KG1 (cell line): Measurements from ENCODE around the gene DUSP8.
"Not testable (repeated sequence)": the region's sequence is repeated elsewhere in the genome, so short reads cannot be mapped to it uniquely, and the experiment has no call there.

Experiments
- DNase-seq: peaks from one replicate; lab custom pipeline; 2025; lab: John Stamatoyannopoulos, UW

Gene DUSP8, protein sequence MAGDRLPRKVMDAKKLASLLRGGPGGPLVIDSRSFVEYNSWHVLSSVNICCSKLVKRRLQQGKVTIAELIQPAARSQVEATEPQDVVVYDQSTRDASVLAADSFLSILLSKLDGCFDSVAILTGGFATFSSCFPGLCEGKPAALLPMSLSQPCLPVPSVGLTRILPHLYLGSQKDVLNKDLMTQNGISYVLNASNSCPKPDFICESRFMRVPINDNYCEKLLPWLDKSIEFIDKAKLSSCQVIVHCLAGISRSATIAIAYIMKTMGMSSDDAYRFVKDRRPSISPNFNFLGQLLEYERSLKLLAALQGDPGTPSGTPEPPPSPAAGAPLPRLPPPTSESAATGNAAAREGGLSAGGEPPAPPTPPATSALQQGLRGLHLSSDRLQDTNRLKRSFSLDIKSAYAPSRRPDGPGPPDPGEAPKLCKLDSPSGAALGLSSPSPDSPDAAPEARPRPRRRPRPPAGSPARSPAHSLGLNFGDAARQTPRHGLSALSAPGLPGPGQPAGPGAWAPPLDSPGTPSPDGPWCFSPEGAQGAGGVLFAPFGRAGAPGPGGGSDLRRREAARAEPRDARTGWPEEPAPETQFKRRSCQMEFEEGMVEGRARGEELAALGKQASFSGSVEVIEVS

DNA sequence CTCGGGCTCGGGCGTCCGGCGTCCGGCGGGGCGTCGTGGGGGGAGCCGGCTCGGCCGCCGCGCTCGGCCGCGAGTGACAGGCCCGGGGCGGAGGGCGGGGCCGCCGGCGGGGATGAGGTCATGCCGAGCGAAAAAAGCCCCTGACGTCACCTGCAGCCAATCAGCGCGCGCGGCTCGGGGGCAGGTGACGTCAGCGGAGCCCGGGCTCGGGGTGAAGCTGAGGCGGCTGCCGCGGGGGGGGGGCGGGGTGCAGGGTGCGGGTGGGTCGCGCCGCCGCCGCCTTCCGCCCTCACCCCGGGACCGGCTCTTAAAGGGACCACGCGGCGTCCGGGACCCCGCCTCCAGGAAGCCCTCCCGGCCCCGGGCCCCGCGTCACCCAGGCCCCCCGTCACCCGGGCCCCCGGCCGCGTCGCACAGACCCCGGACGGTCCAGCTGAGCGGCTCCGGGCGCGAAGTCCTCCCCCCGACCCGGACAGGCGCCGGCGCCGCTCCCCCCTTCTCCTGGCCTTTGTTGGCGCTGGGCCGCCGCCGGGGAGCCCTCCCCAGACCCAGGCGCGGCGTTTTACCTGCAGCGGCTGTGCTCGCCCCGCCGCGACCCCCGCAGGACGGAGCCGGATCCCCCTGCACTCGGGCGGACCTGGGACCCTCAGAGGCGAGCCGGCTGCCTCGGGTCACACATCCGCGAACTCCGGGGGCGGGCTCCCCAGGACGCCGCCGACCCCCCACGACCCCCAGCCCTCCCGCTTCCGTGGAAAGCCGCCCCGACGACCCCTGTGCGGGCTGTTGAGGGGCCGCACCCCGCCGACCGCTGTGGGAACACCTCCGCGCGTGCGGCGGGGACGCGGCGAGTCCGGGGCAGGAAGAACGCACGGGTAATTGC lies at the start of gene DUSP8:
TSS of gene DUSP8 (minus strand) at position 75 of the 880 bp plus-strand sequence. CDS start 6,445 bp downstream, outside the sequence.
- peak; percentile 14 for DNase-seq

DNA sequence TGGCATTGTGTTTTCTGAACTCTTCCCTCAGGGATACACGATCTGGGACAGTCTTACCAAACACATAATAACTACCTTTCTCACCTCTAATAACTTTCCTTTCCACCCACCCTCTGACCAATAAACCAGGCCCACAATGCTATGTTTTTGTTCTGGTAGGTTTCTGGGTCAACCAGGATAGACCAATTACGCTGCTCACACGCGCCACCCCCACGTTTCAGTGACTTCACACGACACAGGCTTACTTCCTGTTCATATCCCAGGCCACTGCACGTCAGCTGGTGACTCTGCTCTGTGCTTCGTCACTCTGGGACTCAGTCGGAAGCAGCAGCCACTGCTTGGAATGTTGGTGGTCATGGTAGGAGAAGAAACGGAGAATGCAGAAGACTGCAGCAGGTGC lies 47.4 kb upstream of the DUSP8 start:
- no peak for DNase-seq

DNA sequence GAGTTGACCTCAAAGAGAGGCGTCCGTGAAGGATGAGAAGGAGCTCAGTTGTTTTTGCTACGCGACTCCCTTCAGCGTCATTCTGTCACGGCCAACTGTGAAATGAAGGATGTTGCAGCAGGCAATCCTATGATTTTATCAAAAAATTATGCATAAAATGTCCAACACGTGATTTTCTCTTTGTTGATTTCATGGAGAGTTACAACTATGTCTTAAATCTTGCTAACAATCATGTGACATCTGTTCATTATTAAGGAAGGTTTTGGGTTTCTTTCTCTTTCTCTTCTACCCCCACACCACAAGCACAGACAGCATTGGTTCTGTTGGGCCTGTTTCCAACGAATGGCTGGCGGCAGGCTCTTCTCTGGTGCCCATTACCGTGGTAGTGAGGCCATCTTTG lies 46.2 kb upstream of the DUSP8 start:
- DNase-seq = no peak

DNA sequence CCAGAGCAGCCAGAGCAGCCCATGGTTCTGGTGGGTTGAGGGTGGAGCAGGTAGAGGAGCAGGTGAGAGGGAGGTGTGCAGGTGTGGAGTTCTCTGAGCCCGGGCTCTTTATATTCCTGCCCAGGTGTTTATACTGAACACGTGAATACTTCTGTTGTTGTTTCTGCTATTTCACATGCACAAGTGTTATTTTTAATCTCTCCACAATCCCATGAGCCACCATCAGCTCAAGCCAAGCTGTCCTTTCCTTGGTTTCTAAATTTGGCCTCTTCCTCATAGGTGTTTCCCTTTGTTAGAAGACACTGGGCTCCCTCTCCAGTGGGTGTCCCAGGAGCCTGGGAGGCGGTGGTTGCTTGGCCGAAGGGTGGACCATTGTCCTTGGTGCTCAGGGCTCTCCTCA lies 36.3 kb upstream of the DUSP8 start, which contains the start of gene KRTAP5-3:
TSS of gene KRTAP5-3 (minus strand) at position 101 of the 400 bp plus-strand sequence. CDS start at position 23, 78 bp downstream.
- no peak for DNase-seq

- DNase-seq = not testable (repeated sequence)
Measured at GRCh38 chr11:1607901-1608300, 35.8 kb upstream of the DUSP8 start.

DNA sequence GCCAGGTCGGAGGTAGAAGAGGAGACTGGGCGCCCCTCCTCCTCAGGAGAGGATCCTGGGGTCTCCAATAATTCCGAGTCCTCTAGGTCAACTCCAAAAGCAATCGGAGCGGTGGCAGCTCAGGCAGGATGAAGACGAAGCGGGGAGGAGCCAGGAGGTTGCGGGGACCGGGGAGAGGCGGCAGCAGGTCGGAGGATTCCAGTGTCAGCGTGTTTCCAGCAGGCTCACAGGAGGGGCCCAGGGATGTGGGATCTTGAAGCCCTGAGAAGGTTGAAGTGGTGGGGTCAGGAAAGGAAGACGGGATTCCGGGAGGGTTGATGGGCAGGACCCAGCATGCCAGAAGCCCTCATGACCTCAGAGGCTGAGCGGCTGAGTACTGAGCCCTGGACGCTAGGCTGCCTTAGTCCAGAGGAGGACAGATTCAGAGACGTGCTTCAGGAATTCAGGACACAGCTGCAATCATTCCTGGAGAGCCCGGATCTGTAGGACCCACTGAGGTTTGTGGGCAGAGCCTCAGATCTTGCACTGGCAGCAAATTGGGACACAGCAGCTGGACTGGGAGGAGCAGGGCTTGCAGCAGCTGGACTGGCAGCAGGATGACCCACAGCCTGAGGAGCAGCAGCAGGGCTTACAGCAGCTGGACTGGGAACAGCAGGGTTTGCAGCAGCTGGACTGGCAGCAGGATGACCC lies 35.2 kb upstream of the DUSP8 start:
- not testable (repeated sequence) for DNase-seq

- not testable (repeated sequence) for DNase-seq
Measured at GRCh38 chr11:1605923-1606322, 33.9 kb upstream of the DUSP8 start.

- DNase-seq = no peak
Measured at GRCh38 chr11:1604711-1605110, 32.6 kb upstream of the DUSP8 start.

- DNase-seq = no peak
Measured at GRCh38 chr11:1604181-1604580, 32.1 kb upstream of the DUSP8 start.

DNA sequence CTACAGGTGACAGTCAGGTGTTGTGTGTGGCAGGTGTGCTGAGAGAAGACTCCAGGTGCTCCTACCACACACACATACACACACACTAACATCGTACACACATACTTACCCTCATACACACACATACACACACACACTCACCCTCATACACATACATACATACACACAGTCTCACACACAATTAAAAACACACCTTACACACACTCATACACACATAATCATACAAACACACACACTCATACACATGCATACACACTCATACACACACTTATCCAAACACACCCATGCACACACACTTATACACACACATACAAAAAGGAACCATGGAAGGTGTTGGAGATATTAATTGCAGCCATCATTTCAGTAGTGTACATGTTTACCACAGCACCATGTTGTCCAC lies 31.6 kb upstream of the DUSP8 start:
- no peak for DNase-seq

- not testable (repeated sequence) for DNase-seq
Measured at GRCh38 chr11:1601663-1602062, 29.6 kb upstream of the DUSP8 start.

GRCh38 chr11:1600626-1601025 lies 28.6 kb upstream of the DUSP8 start:
- DNase-seq = no peak

- no peak for DNase-seq
Measured at GRCh38 chr11:1598816-1599215, 26.7 kb upstream of the DUSP8 start.

DNA sequence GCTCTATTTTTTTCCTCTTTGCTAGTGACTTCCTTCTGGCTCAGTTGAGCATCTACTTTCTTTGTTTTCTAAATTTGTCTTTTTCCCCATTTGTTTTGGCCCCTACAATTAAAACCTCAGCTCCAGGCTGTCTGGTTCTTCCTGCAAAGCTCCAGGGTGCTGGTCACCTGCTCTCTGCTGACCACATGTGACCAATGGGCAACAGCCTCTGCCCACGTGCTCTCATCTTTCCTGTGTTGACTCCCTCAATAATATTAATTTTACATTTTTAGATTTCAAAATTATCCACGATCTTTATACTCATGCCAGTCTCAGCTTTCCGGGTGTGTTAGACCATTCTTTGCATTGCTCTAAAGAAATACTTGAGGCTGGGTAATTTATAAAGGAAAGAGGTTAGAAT lies 26.3 kb upstream of the DUSP8 start:
- DNase-seq = not testable (repeated sequence)

- DNase-seq = no peak
Measured at GRCh38 chr11:1597994-1598380, 25.9 kb upstream of the DUSP8 start, which contains the start of gene KRTAP5-2. KRTAP5-2 (minus strand) TSS chr11:1598294; CDS start chr11:1598250, 44 bp downstream.

- no peak for DNase-seq
Measured at GRCh38 chr11:1597331-1597993, 25.4 kb upstream of the DUSP8 start.

DNA sequence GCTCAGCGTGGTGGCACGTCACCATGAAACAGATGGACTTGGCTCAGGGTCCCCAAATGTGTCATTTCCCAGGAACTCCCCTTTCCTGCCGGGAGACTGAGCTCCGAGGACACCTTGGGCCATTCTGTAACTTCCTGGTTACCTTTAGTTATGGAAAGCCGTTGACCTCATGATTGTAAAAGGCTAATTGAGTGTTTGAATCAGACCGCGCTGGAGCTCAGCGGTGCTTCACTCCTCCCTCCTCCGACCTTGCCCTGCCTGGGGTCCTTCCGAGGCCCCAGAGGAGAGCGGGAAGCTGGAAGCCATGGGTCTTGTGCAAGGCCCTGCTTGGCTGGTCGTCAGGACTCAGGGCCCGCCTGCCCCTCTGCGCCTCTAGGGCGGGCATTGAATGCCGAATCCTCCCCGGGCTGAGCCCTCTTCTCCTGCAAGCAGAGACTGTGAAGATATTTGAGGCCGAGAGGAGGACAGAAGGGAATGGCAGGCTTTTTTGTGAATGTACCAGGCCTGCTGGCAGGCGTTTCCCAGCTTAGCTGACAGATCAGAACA lies 24.6 kb upstream of the DUSP8 start:
- DNase-seq = not testable (repeated sequence)

GRCh38 chr11:1595994-1596575 lies 24.0 kb upstream of the DUSP8 start:
- not testable (repeated sequence) for DNase-seq

DNA sequence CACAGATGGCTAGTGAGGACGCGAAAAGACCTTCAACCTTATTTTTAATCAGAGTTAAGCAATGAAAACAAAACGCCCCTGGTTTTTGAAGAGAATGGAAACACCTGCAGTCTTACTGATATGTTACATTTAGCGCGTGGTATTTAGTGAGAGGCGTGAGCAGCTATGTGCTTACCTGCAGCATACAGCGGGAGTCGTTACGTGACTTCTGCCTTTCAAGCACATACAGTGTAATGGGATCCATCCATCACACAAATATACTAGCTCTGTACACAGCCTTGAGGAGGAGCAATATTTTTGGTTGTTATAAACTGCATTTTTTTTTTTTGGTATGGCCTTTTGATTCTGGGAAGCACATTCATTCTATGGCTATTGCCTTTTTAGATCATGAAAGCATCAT lies 20.6 kb upstream of the DUSP8 start:
- no peak for DNase-seq

DNA sequence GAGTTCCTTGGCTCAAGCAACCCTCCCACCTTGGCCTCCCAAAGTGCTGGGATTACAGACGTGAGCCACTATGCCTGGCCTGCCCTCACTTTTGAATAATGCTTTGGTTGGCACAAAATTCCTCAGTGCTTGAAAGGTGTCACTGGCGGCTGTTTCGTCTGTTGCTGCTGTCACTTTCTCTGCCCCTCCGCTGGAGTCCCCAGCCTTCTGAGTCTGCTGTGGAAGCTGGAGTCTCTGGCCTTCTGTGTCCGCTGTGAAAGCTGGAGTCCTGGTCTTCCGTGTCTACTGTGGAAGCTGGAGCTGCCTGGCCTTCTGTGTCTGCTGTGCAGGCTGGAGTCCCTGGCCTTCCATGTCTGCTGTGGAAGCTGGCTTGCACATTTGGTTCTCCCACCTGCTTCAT lies 17.9 kb upstream of the DUSP8 start:
- no peak for DNase-seq
